ENCODE results near the gene CFAP251. TPM values are rescaled to one million over a fixed set of nuclear protein-coding genes. Genes with fewer than 3 reads are reported as not detected.

CFAP251 gene
- total and polyA plus RNA-seq, 2 of the 13 experiments (the other 11 are each of a cell fraction or from before 2014, with no cell fraction given) = 0.30 to 0.42 TPM

DNA sequence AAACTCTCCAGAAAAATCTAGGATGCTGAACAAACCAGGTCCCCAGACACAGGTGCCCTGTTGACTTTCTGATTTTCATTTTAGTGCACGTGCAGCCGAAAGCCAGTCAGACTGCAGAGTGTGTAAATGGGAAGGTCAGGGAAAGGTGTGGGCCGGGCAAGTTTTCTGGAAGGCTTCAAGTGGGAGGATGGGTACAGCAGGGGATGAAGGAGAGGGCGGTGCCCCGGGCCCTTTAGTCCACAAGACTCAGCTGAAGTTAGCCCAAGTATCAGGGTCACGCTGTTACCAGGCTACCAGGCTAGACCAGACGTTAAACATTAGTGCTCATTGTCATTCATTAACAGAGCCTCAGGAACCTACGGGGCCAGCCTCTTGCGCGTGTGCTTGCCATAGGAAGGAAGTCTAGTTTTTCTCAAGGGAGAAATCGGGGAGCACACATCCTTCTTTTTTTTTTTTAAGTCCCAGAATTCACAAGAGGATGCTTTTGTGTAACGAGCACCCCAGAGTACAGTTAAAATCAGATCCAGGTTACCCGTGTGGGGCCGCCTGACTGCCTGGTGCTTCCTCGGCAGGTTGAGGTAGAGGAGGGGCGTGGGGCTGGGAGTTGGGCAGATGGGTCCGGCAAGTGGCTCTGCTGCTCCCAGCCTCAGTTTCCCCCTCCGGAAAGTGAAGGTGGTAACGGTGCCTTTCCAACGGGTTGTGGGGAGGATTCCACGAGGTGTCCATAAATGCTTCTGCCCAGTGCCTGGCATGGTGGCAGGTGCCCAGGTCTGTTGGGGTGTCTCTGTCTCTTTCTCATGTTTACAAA is 122.4 kb downstream of the CFAP251 start (continued):
- TF ChIP-seq SMARCC2 (IDR thresholded peaks at IDR 0.05) (no peak), EHMT2 (IDR thresholded peaks at IDR 0.05; ENCODE audit: borderline replicate concordance, low read depth, low read length) (no peak), RFXANK (CRISPR knock-in tag; IDR thresholded peaks at IDR 0.05) (no peak), ZNF354B (CRISPR knock-in tag; IDR thresholded peaks at IDR 0.05) (no peak), NONO (IDR thresholded peaks at IDR 0.05) (no peak), NONO (CRISPR knock-in tag; conservative IDR thresholded peaks at IDR 0.05) (no peak), ZNF619 (CRISPR knock-in tag; IDR thresholded peaks at IDR 0.05) (no peak), ZNF709 (CRISPR knock-in tag; IDR thresholded peaks at IDR 0.05) (no peak), ZNF207 (IDR thresholded peaks at IDR 0.05; ENCODE audit: borderline replicate concordance) (no peak), TAF1 (CRISPR knock-in tag; IDR thresholded peaks at IDR 0.05) (no peak), CBX1 (IDR thresholded peaks at IDR 0.05; ENCODE audit: low read depth) (no peak), ZFP36L1 (CRISPR knock-in tag; IDR thresholded peaks at IDR 0.05) (no peak), ZFX (CRISPR knock-in tag; IDR thresholded peaks at IDR 0.05; ENCODE audit: low read depth) (no peak), ZSCAN22 (CRISPR knock-in tag; IDR thresholded peaks at IDR 0.05) (no peak), ZNF572 (CRISPR knock-in tag; IDR thresholded peaks at IDR 0.05) (no peak), SRSF1 (optimal IDR thresholded peaks at IDR 0.05; ENCODE audit: low read depth, low read length) (no peak), HNRNPL (IDR thresholded peaks at IDR 0.05; ENCODE audit: low read depth, low read length) (peak; percentile 85; the same call in 1 of the 2 replicates), KLF13 (CRISPR knock-in tag; IDR thresholded peaks at IDR 0.05) (no peak), ZFP36 (IDR thresholded peaks at IDR 0.05; ENCODE audit: borderline replicate concordance, low read depth, low read length, partially characterized antibody) (no peak), RFX3 (CRISPR knock-in tag; IDR thresholded peaks at IDR 0.05) (0 out of 2 replicates have a peak, but pooled peaks have one; percentile 37), SYNCRIP (IDR thresholded peaks at IDR 0.05; ENCODE audit: insufficient read depth, low read depth, low read length) (no peak), ZFP41 (CRISPR knock-in tag; IDR thresholded peaks at IDR 0.05; ENCODE audit: borderline replicate concordance) (no peak)
- TF ChIP-seq, protein P1, sequence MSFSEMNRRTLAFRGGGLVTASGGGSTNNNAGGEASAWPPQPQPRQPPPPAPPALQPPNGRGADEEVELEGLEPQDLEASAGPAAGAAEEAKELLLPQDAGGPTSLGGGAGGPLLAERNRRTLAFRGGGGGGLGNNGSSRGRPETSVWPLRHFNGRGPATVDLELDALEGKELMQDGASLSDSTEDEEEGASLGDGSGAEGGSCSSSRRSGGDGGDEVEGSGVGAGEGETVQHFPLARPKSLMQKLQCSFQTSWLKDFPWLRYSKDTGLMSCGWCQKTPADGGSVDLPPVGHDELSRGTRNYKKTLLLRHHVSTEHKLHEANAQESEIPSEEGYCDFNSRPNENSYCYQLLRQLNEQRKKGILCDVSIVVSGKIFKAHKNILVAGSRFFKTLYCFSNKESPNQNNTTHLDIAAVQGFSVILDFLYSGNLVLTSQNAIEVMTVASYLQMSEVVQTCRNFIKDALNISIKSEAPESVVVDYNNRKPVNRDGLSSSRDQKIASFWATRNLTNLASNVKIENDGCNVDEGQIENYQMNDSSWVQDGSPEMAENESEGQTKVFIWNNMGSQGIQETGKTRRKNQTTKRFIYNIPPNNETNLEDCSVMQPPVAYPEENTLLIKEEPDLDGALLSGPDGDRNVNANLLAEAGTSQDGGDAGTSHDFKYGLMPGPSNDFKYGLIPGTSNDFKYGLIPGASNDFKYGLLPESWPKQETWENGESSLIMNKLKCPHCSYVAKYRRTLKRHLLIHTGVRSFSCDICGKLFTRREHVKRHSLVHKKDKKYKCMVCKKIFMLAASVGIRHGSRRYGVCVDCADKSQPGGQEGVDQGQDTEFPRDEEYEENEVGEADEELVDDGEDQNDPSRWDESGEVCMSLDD (CRISPR knock-in tag; IDR thresholded peaks at IDR 0.05; ENCODE audit: borderline replicate concordance) = no peak
- TF ChIP-seq, protein P2, sequence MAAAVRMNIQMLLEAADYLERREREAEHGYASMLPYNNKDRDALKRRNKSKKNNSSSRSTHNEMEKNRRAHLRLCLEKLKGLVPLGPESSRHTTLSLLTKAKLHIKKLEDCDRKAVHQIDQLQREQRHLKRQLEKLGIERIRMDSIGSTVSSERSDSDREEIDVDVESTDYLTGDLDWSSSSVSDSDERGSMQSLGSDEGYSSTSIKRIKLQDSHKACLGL (CRISPR knock-in tag; IDR thresholded peaks at IDR 0.05) = no peak
- TF ChIP-seq, protein P3, sequence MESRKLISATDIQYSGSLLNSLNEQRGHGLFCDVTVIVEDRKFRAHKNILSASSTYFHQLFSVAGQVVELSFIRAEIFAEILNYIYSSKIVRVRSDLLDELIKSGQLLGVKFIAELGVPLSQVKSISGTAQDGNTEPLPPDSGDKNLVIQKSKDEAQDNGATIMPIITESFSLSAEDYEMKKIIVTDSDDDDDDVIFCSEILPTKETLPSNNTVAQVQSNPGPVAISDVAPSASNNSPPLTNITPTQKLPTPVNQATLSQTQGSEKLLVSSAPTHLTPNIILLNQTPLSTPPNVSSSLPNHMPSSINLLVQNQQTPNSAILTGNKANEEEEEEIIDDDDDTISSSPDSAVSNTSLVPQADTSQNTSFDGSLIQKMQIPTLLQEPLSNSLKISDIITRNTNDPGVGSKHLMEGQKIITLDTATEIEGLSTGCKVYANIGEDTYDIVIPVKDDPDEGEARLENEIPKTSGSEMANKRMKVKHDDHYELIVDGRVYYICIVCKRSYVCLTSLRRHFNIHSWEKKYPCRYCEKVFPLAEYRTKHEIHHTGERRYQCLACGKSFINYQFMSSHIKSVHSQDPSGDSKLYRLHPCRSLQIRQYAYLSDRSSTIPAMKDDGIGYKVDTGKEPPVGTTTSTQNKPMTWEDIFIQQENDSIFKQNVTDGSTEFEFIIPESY (CRISPR knock-in tag; IDR thresholded peaks at IDR 0.05) = no peak
